Measurements from ENCODE around the gene RXFP1.

The RXFP1 gene

GRCh38 chr4:158578476-158578875 lies 56.8 kb downstream of the RXFP1 start:
- TF ChIP-seq, protein P1, sequence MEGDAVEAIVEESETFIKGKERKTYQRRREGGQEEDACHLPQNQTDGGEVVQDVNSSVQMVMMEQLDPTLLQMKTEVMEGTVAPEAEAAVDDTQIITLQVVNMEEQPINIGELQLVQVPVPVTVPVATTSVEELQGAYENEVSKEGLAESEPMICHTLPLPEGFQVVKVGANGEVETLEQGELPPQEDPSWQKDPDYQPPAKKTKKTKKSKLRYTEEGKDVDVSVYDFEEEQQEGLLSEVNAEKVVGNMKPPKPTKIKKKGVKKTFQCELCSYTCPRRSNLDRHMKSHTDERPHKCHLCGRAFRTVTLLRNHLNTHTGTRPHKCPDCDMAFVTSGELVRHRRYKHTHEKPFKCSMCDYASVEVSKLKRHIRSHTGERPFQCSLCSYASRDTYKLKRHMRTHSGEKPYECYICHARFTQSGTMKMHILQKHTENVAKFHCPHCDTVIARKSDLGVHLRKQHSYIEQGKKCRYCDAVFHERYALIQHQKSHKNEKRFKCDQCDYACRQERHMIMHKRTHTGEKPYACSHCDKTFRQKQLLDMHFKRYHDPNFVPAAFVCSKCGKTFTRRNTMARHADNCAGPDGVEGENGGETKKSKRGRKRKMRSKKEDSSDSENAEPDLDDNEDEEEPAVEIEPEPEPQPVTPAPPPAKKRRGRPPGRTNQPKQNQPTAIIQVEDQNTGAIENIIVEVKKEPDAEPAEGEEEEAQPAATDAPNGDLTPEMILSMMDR (IDR thresholded peaks at IDR 0.05; ENCODE audit: low read depth, low read length) = peak; percentile 23; the same call in 1 of the 2 replicates
- Histone ChIP-seq H3K36me3 (no peaks in the 10 kb centered on the region), H3K4me3 (ENCODE audit: low read depth, low read length) (no peak overlapping the region), H3K27me3 (no peaks in the 10 kb centered on the region), H3K4me1 (no peaks in the 10 kb centered on the region), H3K9me3 (no peaks in the 10 kb centered on the region)
- DNase-seq = no peak

GRCh38 chr4:158580064-158580463 lies 58.4 kb downstream of the RXFP1 start:
- TF ChIP-seq, protein P1 (IDR thresholded peaks at IDR 0.05; ENCODE audit: low read depth, low read length) = no peak
- H3K4me3 ChIP-seq (ENCODE audit: low read depth, low read length) = no peak overlapping the region

DNA sequence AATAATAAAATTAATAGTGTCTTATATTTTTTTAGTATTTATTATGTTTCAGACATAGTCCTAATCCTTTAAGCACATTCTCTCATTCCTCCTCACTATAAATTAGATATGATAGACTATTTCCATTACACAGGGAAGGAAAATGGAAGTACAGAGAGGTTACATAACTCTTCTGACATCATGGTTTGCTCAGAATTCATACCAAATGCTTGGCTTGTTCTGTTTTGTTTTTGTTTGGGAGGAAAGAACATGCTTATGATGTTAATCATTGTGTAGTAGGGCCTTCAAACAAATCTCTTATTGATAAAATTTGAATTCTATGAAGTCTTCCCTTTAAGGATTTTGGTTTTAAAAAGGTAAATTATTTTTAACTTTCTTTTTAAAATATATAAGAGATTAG lies 59.5 kb downstream of the RXFP1 start:
- no peaks in the 10 kb centered on the region for H3K27me3 ChIP-seq
- H3K4me1 ChIP-seq = no peaks in the 10 kb centered on the region
- no peaks in the 10 kb centered on the region for H3K9me3 ChIP-seq
- DNase-seq = no peak
- no peaks in the 10 kb centered on the region for H3K36me3 ChIP-seq
- TF ChIP-seq, protein P1 (IDR thresholded peaks at IDR 0.05; ENCODE audit: low read depth, low read length) = no peak
- H3K4me3 ChIP-seq (ENCODE audit: low read depth, low read length) = no peak overlapping the region

More at GRCh38 chr4:158580064-158580463, 58.4 kb downstream of the RXFP1 start:
- Histone ChIP-seq H3K27me3 (no peaks in the 10 kb centered on the region), H3K36me3 (no peaks in the 10 kb centered on the region), H3K9me3 (no peaks in the 10 kb centered on the region), H3K4me1 (no peaks in the 10 kb centered on the region)
- DNase-seq = no peak

GRCh38 chr4:158586881-158587280 lies 65.2 kb downstream of the RXFP1 start:
- no peaks in the 10 kb centered on the region for H3K9me3 ChIP-seq
- DNase-seq = no peak
- no peak overlapping the region for H3K4me3 ChIP-seq (ENCODE audit: low read depth, low read length)
- no peaks in the 10 kb centered on the region for H3K27me3 ChIP-seq
- TF ChIP-seq, protein P1 (IDR thresholded peaks at IDR 0.05; ENCODE audit: low read depth, low read length) = no peak
- H3K36me3 ChIP-seq = no peaks in the 10 kb centered on the region
- H3K4me1 ChIP-seq = no peaks in the 10 kb centered on the region

DNA sequence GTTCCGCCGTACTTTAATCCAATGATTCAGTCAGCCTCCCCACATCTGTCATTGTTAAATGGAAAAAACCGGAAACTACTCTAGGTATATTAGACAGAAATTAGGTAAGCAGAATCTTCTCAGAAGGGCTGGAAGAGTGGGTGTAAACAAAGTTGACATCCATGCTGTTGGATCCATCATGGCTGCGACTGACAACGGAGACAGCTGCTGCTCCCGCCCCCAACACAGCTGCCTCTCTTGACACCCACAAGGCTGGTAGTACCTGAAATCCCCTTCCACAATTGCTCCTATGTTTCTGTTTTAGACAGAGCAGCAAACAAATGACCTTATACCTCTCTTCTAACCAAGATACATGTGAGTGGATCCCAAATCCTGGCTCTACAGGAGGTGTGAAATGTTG lies 66.6 kb downstream of the RXFP1 start:
- Histone ChIP-seq H3K9me3 (no peaks in the 10 kb centered on the region), H3K4me3 (ENCODE audit: low read depth, low read length) (no peak overlapping the region), H3K27me3 (no peaks in the 10 kb centered on the region), H3K4me1 (no peaks in the 10 kb centered on the region), H3K36me3 (no peaks in the 10 kb centered on the region)
- no peak for DNase-seq
- TF ChIP-seq, protein P1 (IDR thresholded peaks at IDR 0.05; ENCODE audit: low read depth, low read length) = no peak

DNA sequence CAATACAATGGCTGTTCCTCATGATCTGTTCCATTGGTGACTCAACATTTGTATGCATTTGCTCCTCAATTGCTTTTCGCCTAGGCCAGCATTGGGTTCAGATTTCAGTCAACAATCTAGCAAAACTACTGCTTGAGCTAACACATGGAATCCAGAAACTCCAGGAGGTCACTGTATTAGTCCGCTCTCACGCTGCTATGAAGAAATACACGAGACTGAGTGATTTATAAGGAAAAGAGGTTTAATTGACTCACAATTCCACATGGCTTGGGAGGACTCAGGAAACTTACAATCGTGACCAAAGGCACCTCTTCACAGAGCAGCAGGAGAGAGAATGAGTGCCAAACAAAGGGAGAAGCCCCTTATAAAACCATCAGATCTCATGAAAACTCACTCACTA lies 67.1 kb downstream of the RXFP1 start:
- H3K4me1 ChIP-seq = no peaks in the 10 kb centered on the region
- TF ChIP-seq, protein P1 (IDR thresholded peaks at IDR 0.05; ENCODE audit: low read depth, low read length) = no peak

More for the DNA sequence above, 67.1 kb downstream of the RXFP1 start:
- DNase-seq = no peak
- Histone ChIP-seq H3K4me3 (ENCODE audit: low read depth, low read length) (no peak overlapping the region), H3K36me3 (no peaks in the 10 kb centered on the region), H3K27me3 (no peaks in the 10 kb centered on the region), H3K9me3 (no peaks in the 10 kb centered on the region)

Data from BE2C (cell line).